Measurements from ENCODE around the gene ITPRID1. TPM values are rescaled to one million over a fixed set of nuclear protein-coding genes. Genes with fewer than 3 reads are reported as not detected.

The ITPRID1 gene
- total and polyA plus RNA-seq, 2 of the 13 experiments (the other 11 are each of a cell fraction or from before 2014, with no cell fraction given) = not detected

DNA sequence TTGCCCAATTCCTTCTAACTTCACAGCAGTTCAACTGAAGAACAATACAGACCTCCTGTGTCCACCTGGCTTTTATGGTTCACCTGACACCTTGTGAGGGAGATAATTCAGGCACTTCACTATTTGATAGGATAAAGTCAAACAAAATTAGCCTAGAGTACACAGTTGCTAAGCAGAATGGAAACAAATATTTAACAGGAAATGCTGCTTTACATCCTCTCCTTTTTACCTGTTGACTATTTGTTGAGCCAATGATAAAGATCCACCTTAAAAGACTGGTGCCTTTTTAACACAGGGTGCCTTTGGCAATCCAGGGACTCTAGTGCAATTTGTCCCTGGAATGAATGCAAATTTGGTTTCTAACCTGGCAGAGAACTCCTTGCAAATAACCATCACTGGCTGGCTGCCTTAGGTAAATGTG, 39.8 kb downstream of the ITPRID1 start:
- Histone ChIP-seq H3K27me3 (ENCODE audit: control insufficient read depth in 1 of 2, insufficient read depth in 2 of 2, low read length in 2 of 2) (no peaks in the 10 kb centered on the region), H3K9ac (ENCODE audit: insufficient read depth, low read depth, low read length) (no peak overlapping the region), H3K4me2 (ENCODE audit: low read depth, low read length) (no peak overlapping the region), H4K20me1 (ENCODE audit: insufficient read depth, low read length) (no peaks in the 10 kb centered on the region), H3K79me2 (ENCODE audit: insufficient read depth, low read length) (no peaks in the 10 kb centered on the region), H2AFZ (ENCODE audit: low read length) (no peak overlapping the region), H3K4me1 (ENCODE audit: insufficient read depth, low read length) (no peaks in the 10 kb centered on the region), H3K36me3 (replicated peaks in 1 of 2; ENCODE audit: control insufficient read depth in 1 of 2, insufficient read depth in 2 of 2, low read length in 2 of 2) (no peaks in the 10 kb centered on the region), H3K9me3 (ENCODE audit: low read length) (no peaks in the 10 kb centered on the region), H3K4me3 (replicated peaks in 1 of 3; ENCODE audit: insufficient read depth in 1 of 3, low read depth in 2 of 3, low read length in 3 of 3) (no peak overlapping the region), H3K27ac (ENCODE audit: extremely low read length, insufficient read depth, low read length) (no peak overlapping the region)
- FAIRE-seq = no peak
- TF ChIP-seq HNRNPH1 (optimal IDR thresholded peaks at IDR 0.05; ENCODE audit: low read depth, low read length) (no peak), ZNF660 (CRISPR knock-in tag; IDR thresholded peaks at IDR 0.05; ENCODE audit: borderline replicate concordance, low read depth) (no peak), ZNF674 (CRISPR knock-in tag; IDR thresholded peaks at IDR 0.05; ENCODE audit: low read depth) (no peak), IRX3 (CRISPR knock-in tag; IDR thresholded peaks at IDR 0.05; ENCODE audit: borderline replicate concordance, low read depth) (no peak), ZNF737 (CRISPR knock-in tag; IDR thresholded peaks at IDR 0.05; ENCODE audit: borderline replicate concordance) (no peak), ZNF724P (CRISPR knock-in tag; IDR thresholded peaks at IDR 0.05; ENCODE audit: borderline replicate concordance) (no peak), ZFP36 (IDR thresholded peaks at IDR 0.05; ENCODE audit: borderline replicate concordance, low read depth, low read length, partially characterized antibody) (no peak), MED1 (CRISPR knock-in tag; IDR thresholded peaks at IDR 0.05) (no peak), ZNF263 (CRISPR knock-in tag; IDR thresholded peaks at IDR 0.05) (no peak), ZNF562 (CRISPR knock-in tag; IDR thresholded peaks at IDR 0.05; ENCODE audit: borderline replicate concordance) (no peak), ZNF496 (CRISPR knock-in tag; IDR thresholded peaks at IDR 0.05; ENCODE audit: insufficient replicate concordance) (no peak), FOXC1 (CRISPR knock-in tag; IDR thresholded peaks at IDR 0.05; ENCODE audit: borderline replicate concordance) (no peak), NFKBIZ (CRISPR knock-in tag; IDR thresholded peaks at IDR 0.05) (no peak)
- TF ChIP-seq, protein P1, sequence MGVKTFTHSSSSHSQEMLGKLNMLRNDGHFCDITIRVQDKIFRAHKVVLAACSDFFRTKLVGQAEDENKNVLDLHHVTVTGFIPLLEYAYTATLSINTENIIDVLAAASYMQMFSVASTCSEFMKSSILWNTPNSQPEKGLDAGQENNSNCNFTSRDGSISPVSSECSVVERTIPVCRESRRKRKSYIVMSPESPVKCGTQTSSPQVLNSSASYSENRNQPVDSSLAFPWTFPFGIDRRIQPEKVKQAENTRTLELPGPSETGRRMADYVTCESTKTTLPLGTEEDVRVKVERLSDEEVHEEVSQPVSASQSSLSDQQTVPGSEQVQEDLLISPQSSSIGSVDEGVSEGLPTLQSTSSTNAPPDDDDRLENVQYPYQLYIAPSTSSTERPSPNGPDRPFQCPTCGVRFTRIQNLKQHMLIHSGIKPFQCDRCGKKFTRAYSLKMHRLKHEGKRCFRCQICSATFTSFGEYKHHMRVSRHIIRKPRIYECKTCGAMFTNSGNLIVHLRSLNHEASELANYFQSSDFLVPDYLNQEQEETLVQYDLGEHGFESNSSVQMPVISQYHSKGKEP (CRISPR knock-in tag; IDR thresholded peaks at IDR 0.05) = no peak
- TF ChIP-seq, protein P2, sequence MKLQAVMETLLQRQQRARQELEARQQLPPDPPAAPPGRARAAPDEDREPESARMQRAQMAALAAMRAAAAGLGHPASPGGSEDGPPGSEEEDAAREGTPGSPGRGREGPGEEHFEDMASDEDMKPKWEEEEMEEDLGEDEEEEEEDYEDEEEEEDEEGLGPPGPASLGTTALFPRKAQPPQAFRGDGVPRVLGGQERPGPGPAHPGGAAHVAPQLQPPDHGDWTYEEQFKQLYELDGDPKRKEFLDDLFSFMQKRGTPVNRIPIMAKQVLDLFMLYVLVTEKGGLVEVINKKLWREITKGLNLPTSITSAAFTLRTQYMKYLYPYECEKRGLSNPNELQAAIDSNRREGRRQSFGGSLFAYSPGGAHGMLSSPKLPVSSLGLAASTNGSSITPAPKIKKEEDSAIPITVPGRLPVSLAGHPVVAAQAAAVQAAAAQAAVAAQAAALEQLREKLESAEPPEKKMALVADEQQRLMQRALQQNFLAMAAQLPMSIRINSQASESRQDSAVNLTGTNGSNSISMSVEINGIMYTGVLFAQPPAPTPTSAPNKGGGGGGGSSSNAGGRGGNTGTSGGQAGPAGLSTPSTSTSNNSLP (IDR thresholded peaks at IDR 0.05; ENCODE audit: low read depth, low read length) = no peak
- TF ChIP-seq, protein P3, sequence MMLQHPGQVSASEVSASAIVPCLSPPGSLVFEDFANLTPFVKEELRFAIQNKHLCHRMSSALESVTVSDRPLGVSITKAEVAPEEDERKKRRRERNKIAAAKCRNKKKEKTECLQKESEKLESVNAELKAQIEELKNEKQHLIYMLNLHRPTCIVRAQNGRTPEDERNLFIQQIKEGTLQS (CRISPR knock-in tag; IDR thresholded peaks at IDR 0.05) = no peak
- TF ChIP-seq, protein P4, sequence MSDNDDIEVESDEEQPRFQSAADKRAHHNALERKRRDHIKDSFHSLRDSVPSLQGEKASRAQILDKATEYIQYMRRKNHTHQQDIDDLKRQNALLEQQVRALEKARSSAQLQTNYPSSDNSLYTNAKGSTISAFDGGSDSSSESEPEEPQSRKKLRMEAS (IDR thresholded peaks at IDR 0.05) = no peak
- TF ChIP-seq, protein P5, sequence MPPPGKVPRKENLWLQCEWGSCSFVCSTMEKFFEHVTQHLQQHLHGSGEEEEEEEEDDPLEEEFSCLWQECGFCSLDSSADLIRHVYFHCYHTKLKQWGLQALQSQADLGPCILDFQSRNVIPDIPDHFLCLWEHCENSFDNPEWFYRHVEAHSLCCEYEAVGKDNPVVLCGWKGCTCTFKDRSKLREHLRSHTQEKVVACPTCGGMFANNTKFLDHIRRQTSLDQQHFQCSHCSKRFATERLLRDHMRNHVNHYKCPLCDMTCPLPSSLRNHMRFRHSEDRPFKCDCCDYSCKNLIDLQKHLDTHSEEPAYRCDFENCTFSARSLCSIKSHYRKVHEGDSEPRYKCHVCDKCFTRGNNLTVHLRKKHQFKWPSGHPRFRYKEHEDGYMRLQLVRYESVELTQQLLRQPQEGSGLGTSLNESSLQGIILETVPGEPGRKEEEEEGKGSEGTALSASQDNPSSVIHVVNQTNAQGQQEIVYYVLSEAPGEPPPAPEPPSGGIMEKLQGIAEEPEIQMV (CRISPR knock-in tag; IDR thresholded peaks at IDR 0.05; ENCODE audit: low read depth) = no peak
- ChIA-PET CTCF (ENCODE audit: low intra/inter-chr PET ratio, low total read pairs) (no interaction called here), POLR2A (no interaction called here)
- DNase-seq (ENCODE audit: low spot score) = no peak
- no TSS peak for BruUV-seq (replicated peaks)
- intact Hi-C loops (cut with micrococcal nuclease; ENCODE audit: unreplicated experiment) = no loop called here
- in situ Hi-C loops (cut with HindIII; ENCODE audit: extremely low pct_ligation_motif_present, low pct_unique_long_range_greater_than_20kb) = no loop called here
- no peak for ATAC-seq

All from HepG2 (cell line).